Peyer's patch (tissue), 4 donors: Measurements from ENCODE around the gene ANTXR1.

Experiments
- POLR2A ChIP-seq, 2 donors: fragments of 450-650 bp; IDR thresholded peaks; one replicate each; pipeline ENCODE4 v1.5.1; 2017; ENCODE audit warnings: antibody characterized with exemption in 2 of 2, mild to moderate bottlenecking in 2 of 2, moderate library complexity in 2 of 2
- TF ChIP-seq, protein P1 (sequence below), 6 experiments: fragments of 450-650 bp in 4 of 6; fragments of 200-600 bp in 2 of 6; sonication (generic) in 1 of 6; IDR thresholded peaks; one replicate each; pipeline ENCODE4 v1.5.1; 2017 to 2019; ENCODE audit warnings: antibody characterized with exemption in 6 of 6, mild to moderate bottlenecking in 3 of 6, moderate library complexity in 1 of 6

DNA sequence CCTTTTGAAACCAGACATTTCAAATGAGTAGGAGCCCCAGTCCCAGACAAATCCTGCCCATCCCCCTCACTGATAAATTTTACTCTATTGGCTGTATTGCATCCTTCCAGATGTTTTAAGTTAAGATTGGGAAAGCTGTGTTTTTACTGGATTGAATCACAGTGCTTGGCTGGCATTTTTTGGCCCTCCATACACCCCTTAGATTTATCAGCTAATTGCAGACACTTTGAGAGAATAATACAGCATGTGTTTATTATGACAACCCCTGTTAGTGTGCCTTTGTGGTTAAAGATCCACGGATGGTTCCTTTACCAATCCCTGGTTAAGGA is 74.9 kb downstream of the ANTXR1 start:
- TF ChIP-seq, protein P1, sequence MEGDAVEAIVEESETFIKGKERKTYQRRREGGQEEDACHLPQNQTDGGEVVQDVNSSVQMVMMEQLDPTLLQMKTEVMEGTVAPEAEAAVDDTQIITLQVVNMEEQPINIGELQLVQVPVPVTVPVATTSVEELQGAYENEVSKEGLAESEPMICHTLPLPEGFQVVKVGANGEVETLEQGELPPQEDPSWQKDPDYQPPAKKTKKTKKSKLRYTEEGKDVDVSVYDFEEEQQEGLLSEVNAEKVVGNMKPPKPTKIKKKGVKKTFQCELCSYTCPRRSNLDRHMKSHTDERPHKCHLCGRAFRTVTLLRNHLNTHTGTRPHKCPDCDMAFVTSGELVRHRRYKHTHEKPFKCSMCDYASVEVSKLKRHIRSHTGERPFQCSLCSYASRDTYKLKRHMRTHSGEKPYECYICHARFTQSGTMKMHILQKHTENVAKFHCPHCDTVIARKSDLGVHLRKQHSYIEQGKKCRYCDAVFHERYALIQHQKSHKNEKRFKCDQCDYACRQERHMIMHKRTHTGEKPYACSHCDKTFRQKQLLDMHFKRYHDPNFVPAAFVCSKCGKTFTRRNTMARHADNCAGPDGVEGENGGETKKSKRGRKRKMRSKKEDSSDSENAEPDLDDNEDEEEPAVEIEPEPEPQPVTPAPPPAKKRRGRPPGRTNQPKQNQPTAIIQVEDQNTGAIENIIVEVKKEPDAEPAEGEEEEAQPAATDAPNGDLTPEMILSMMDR (IDR thresholded peaks at IDR 0.05), result no peak
- TF ChIP-seq POLR2A (IDR thresholded peaks at IDR 0.05), result no peak
